SK-N-SH treated with all-trans-retinoic acid at 6 μM for 48 hours (cell line): Measurements from ENCODE around the gene HCLS1.

Source experiments
- ATAC-seq: fragments of 200-7000 bp; cut with Tn5 transposase; 3 replicates; pipeline ENCODE4 v1.9.1; 2020; ENCODE audit warnings: mild to moderate bottlenecking, moderate library complexity
- BACH2 ChIP-seq: fragments of 250-450 bp; sonication (Bioruptor Pico); IDR thresholded peaks from 2 replicates; pipeline ENCODE4 v1.9.0; 2021; ENCODE audit warnings: mild to moderate bottlenecking, borderline replicate concordance
- CREB5 ChIP-seq: fragments of 250-450 bp; sonication (Bioruptor Pico); IDR thresholded peaks from 2 replicates; pipeline ENCODE4 v1.5.1; 2020; ENCODE audit warnings: low read depth, mild to moderate bottlenecking, moderate library complexity
- CSDC2 ChIP-seq: fragments of 250-450 bp; sonication (Bioruptor Pico); IDR thresholded peaks from 2 replicates; pipeline ENCODE4 v1.5.0; 2020; ENCODE audit warnings: mild to moderate bottlenecking, moderate library complexity
- ESRRG ChIP-seq: fragments of 250-450 bp; sonication (Bioruptor Pico); IDR thresholded peaks from 2 replicates; pipeline ENCODE4 v1.6.1; 2021; ENCODE audit warnings: mild to moderate bottlenecking
- GLIS3 ChIP-seq: fragments of 250-450 bp; sonication (Bioruptor Pico); IDR thresholded peaks from 2 replicates; pipeline ENCODE4 v1.5.0; 2020; ENCODE audit warnings: mild to moderate bottlenecking, moderate library complexity
- ISL1 ChIP-seq: fragments of 250-450 bp; sonication (Bioruptor Pico); IDR thresholded peaks from 2 replicates; pipeline ENCODE4 v2.1.2; 2022; ENCODE audit warnings: mild to moderate bottlenecking, moderate library complexity
- OSR1 ChIP-seq: fragments of 250-450 bp; sonication (Bioruptor Pico); IDR thresholded peaks from 2 replicates; pipeline ENCODE4 v1.8.0; 2022; ENCODE audit warnings: moderate library complexity, mild to moderate bottlenecking, inconsistent platforms
- PPARA ChIP-seq: fragments of 250-450 bp; sonication (Bioruptor Pico); IDR thresholded peaks from 2 replicates; pipeline ENCODE4 v1.5.0; 2020; ENCODE audit warnings: mild to moderate bottlenecking, borderline replicate concordance
- RARB ChIP-seq: fragments of 250-450 bp; sonication (Bioruptor Pico); IDR thresholded peaks from 2 replicates; pipeline ENCODE4 v1.8.0; 2021; ENCODE audit warnings: mild to moderate bottlenecking, moderate library complexity
- SNAI2 ChIP-seq: fragments of 250-450 bp; sonication (Bioruptor Pico); IDR thresholded peaks from 2 replicates; pipeline ENCODE4 v1.5.0; 2020; ENCODE audit warnings: mild to moderate bottlenecking, moderate library complexity
- TCF4 ChIP-seq: fragments of 250-450 bp; sonication (Bioruptor Pico); IDR thresholded peaks from 2 replicates; pipeline ENCODE4 v1.8.0; 2021; ENCODE audit warnings: mild to moderate bottlenecking, moderate library complexity, borderline replicate concordance
- TOX ChIP-seq: fragments of 250-450 bp; sonication (Bioruptor Pico); IDR thresholded peaks from 2 replicates; pipeline ENCODE4 v1.8.0; 2021; ENCODE audit warnings: mild to moderate bottlenecking, moderate library complexity, borderline replicate concordance
- ZC3H10 ChIP-seq: fragments of 250-450 bp; sonication (Bioruptor Pico); IDR thresholded peaks from 2 replicates; pipeline ENCODE4 v1.5.1; 2021; ENCODE audit warnings: mild to moderate bottlenecking, moderate library complexity
- ZFP3 ChIP-seq: fragments of 250-450 bp; sonication (Bioruptor Pico); IDR thresholded peaks from 2 replicates; pipeline ENCODE4 v1.5.0; 2020; ENCODE audit warnings: mild to moderate bottlenecking, moderate library complexity
- ZFP30 ChIP-seq: fragments of 450-650 bp; formaldehyde crosslinking; IDR thresholded peaks from 2 replicates; pipeline ENCODE4 v1.5.0; 2022; ENCODE audit warnings: mild to moderate bottlenecking, moderate library complexity
- ZNF565 ChIP-seq: fragments of 450-650 bp; formaldehyde crosslinking; conservative IDR thresholded peaks from 2 replicates; pipeline ENCODE4 v1.5.0; 2020; ENCODE audit warnings: low read depth, mild to moderate bottlenecking, moderate library complexity
- ZNF70 ChIP-seq: fragments of 450-650 bp; formaldehyde crosslinking; IDR thresholded peaks from 2 replicates; pipeline ENCODE4 v1.5.0; 2020; ENCODE audit warnings: mild to moderate bottlenecking, moderate library complexity
- TF ChIP-seq, protein P1 (sequence below): fragments of 250-450 bp; sonication (Bioruptor Pico); IDR thresholded peaks from 2 replicates; pipeline ENCODE4 v1.5.0; 2020; ENCODE audit warnings: mild to moderate bottlenecking, moderate library complexity
- TF ChIP-seq, protein P2 (sequence below): fragments of 250-450 bp; sonication (Bioruptor Pico); IDR thresholded peaks from 2 replicates; pipeline ENCODE4 v1.5.1; 2021; ENCODE audit warnings: mild to moderate bottlenecking, moderate library complexity
- TF ChIP-seq, protein P3 (sequence below): fragments of 250-450 bp; sonication (Bioruptor Pico); IDR thresholded peaks from 2 replicates; pipeline ENCODE4 v1.8.0; 2020; ENCODE audit warnings: mild to moderate bottlenecking, moderate library complexity, borderline replicate concordance

HCLS1 gene

GRCh38 chr3:121705541-121705940, 44.8 kb upstream of the HCLS1 start:
- ATAC-seq = no peak
- TF ChIP-seq ZFP30 (CRISPR knock-in tag) (no peak), SNAI2 (CRISPR knock-in tag) (no peak), GLIS3 (no peak)
- TF ChIP-seq, protein P1, sequence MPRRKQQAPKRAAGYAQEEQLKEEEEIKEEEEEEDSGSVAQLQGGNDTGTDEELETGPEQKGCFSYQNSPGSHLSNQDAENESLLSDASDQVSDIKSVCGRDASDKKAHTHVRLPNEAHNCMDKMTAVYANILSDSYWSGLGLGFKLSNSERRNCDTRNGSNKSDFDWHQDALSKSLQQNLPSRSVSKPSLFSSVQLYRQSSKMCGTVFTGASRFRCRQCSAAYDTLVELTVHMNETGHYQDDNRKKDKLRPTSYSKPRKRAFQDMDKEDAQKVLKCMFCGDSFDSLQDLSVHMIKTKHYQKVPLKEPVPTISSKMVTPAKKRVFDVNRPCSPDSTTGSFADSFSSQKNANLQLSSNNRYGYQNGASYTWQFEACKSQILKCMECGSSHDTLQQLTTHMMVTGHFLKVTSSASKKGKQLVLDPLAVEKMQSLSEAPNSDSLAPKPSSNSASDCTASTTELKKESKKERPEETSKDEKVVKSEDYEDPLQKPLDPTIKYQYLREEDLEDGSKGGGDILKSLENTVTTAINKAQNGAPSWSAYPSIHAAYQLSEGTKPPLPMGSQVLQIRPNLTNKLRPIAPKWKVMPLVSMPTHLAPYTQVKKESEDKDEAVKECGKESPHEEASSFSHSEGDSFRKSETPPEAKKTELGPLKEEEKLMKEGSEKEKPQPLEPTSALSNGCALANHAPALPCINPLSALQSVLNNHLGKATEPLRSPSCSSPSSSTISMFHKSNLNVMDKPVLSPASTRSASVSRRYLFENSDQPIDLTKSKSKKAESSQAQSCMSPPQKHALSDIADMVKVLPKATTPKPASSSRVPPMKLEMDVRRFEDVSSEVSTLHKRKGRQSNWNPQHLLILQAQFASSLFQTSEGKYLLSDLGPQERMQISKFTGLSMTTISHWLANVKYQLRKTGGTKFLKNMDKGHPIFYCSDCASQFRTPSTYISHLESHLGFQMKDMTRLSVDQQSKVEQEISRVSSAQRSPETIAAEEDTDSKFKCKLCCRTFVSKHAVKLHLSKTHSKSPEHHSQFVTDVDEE (CRISPR knock-in tag) = no peak
- TF ChIP-seq, protein P2, sequence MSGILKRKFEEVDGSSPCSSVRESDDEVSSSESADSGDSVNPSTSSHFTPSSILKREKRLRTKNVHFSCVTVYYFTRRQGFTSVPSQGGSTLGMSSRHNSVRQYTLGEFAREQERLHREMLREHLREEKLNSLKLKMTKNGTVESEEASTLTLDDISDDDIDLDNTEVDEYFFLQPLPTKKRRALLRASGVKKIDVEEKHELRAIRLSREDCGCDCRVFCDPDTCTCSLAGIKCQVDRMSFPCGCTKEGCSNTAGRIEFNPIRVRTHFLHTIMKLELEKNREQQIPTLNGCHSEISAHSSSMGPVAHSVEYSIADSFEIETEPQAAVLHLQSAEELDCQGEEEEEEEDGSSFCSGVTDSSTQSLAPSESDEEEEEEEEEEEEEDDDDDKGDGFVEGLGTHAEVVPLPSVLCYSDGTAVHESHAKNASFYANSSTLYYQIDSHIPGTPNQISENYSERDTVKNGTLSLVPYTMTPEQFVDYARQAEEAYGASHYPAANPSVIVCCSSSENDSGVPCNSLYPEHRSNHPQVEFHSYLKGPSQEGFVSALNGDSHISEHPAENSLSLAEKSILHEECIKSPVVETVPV = no peak

DNA sequence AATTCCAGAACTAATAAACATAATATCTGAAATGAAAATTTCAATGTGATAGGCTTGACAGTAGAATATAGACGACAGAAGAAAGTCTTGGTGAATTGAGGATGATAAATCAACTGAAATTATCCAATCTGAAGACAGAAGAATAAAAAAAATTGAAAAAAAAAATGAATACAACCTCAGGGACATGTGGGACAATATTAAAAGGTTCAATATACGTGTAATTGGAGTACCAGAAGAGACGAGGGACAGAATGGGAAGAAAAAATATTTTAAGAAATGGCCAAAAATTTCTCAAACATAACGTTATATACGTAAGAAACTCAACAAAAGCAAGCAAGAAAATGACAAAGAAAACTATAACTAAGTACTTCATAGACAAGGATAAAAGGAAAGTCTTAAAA, 43.3 kb upstream of the HCLS1 start:
- TF ChIP-seq SNAI2 (CRISPR knock-in tag) = no peak
- no peak for TF ChIP-seq PPARA (CRISPR knock-in tag)
- no peak for TF ChIP-seq OSR1 (CRISPR knock-in tag)
- TF ChIP-seq ZFP3 (CRISPR knock-in tag) = no peak
- no peak for TF ChIP-seq GLIS3
- TF ChIP-seq ZNF70 (CRISPR knock-in tag) = no peak
- TF ChIP-seq, protein P3, sequence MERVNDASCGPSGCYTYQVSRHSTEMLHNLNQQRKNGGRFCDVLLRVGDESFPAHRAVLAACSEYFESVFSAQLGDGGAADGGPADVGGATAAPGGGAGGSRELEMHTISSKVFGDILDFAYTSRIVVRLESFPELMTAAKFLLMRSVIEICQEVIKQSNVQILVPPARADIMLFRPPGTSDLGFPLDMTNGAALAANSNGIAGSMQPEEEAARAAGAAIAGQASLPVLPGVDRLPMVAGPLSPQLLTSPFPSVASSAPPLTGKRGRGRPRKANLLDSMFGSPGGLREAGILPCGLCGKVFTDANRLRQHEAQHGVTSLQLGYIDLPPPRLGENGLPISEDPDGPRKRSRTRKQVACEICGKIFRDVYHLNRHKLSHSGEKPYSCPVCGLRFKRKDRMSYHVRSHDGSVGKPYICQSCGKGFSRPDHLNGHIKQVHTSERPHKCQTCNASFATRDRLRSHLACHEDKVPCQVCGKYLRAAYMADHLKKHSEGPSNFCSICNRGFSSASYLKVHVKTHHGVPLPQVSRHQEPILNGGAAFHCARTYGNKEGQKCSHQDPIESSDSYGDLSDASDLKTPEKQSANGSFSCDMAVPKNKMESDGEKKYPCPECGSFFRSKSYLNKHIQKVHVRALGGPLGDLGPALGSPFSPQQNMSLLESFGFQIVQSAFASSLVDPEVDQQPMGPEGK (CRISPR knock-in tag) = no peak
- no peak for TF ChIP-seq CREB5 (CRISPR knock-in tag)
- no peak for TF ChIP-seq TCF4 (CRISPR knock-in tag)
- TF ChIP-seq, protein P2 = no peak
- no peak for TF ChIP-seq ZC3H10 (CRISPR knock-in tag)
- TF ChIP-seq, protein P1 (CRISPR knock-in tag) = no peak
- ATAC-seq = no peak

- TF ChIP-seq CREB5 (CRISPR knock-in tag) (no peak), TCF4 (CRISPR knock-in tag) (no peak)
- no peak for ATAC-seq
These were observed 38.2 kb upstream of the HCLS1 start for GRCh38 chr3:121698901-121699300.

DNA sequence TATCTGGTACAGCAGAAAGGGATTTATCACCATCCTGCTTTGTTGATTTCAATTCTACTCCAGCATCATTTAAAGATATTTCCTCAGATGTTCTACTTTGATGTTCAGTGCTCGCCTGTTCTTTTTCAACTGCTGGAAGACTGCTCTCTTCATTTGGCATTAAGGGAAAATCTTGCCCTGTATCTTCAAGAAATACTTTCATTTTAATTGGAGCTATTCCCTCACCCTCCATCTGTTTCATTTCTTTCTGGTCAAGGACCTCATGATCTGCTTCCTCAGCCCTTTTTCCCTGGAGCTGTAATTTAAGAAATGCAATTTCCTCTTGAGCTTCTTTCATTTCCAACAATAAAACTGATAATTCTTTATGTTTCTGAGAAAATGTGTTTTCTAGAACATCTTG, 37.8 kb upstream of the HCLS1 start:
- no peak for ATAC-seq
- TF ChIP-seq, protein P3 (CRISPR knock-in tag) = no peak
- TF ChIP-seq TOX (no peak), PPARA (CRISPR knock-in tag) (no peak), CSDC2 (no peak), ZNF565 (CRISPR knock-in tag) (no peak), TCF4 (CRISPR knock-in tag) (no peak), BACH2 (CRISPR knock-in tag) (no peak), ISL1 (CRISPR knock-in tag) (no peak), OSR1 (CRISPR knock-in tag) (no peak), RARB (CRISPR knock-in tag) (no peak), ESRRG (CRISPR knock-in tag) (no peak)
